HG02938 (cell line): ENCODE measurements around the gene RRP9.

ENCODE experiments used
- ATAC-seq: cut with Tn5 transposase; IDR thresholded peaks from one replicate; pipeline ENCODE4 v1.9.1; 2021; ENCODE audit warnings: mild to moderate bottlenecking, moderate library complexity; ENCODE audit not compliant: unreplicated experiment

Gene RRP9

GRCh38 chr3:51955893-51956770 lies 14.4 kb upstream of the RRP9 start:
- ATAC-seq = no peak

DNA sequence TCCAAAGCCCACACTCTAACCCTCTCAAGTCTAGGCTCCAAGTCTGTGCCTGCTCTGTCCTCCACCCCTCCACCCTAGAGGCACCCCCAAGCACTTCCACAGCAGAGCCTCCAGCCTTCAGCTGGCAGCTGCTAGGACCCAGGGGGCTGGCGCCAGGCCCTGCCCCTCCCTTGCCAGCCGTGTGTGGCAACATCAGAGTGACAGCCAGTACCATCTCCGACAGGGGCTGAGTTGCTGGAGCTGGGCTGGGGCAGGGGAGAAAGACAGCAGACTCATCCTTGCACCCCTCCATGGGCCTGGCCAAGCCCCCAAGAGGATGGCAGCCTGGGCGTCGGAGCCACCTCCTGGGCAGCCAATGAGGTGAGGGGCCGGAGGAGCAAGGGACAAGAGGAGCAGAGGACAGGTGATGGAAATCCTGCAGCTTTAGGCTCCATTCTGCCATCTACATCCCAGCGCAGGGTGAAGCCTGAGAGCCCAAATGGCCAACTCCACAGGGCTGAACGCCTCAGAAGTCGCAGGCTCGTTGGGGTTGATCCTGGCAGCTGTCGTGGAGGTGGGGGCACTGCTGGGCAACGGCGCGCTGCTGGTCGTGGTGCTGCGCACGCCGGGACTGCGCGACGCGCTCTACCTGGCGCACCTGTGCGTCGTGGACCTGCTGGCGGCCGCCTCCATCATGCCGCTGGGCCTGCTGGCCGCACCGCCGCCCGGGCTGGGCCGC lies 13.6 kb upstream of the RRP9 start, which contains the start of gene GPR62:
GPR62 (plus strand) TSS at position 207 of the 718 bp plus-strand sequence; CDS start at position 479, 272 bp downstream.
- ATAC-seq = no peak

- no peak for ATAC-seq
These were observed 13.0 kb upstream of the RRP9 start for GRCh38 chr3:51954713-51955112.

DNA sequence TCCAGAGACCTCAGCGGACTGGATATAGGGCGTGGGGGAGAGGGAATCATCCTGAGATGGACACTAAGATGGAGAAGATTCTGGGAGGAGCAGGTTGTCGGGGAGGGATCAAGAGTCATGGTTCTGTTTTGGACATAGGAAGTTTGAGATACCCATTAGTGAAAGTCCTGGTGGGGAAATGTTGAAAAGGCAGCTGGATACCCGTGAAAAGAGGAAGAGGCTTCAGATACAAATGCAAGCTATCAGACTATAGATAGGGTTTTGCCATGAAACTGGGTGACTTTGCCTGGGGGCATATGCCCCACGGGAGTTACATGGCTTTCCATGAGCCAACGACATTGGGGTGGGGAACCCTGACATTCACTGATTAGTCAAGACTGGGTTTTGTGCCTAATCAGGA lies 12.4 kb upstream of the RRP9 start:
- ATAC-seq = no peak

DNA sequence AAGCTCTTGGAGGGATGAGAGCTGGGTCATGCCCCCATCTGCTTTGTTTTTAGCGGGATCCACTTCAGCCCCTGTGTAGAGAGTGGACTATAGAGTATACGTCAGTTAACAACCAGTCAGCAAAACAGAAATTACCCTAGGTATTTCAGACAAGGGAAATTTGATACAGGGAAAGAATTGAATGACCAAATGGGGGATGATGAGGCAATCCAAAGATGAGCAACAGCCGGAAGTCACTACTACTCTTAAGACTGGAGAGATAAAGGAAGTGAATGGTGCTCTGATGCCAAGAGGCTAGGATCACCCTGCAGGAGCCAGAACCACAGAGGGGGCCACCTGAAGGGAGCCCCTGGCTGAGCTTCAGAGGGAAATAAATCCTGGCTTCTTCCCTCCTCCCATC lies 11.7 kb upstream of the RRP9 start:
- ATAC-seq = no peak

- ATAC-seq = no peak
These were observed 9.2 kb upstream of the RRP9 start for GRCh38 chr3:51950899-51951298.

- ATAC-seq = no peak
These were observed 7.4 kb upstream of the RRP9 start for GRCh38 chr3:51949121-51949520.

GRCh38 chr3:51948016-51948580 lies 6.4 kb upstream of the RRP9 start:
- no peak for ATAC-seq

GRCh38 chr3:51947215-51947900 lies 5.7 kb upstream of the RRP9 start:
- ATAC-seq = no peak

- ATAC-seq = no peak
These were observed 5.1 kb upstream of the RRP9 start for GRCh38 chr3:51946796-51947195.

- ATAC-seq = no peak
These were observed 4.4 kb upstream of the RRP9 start for GRCh38 chr3:51945926-51946705.

DNA sequence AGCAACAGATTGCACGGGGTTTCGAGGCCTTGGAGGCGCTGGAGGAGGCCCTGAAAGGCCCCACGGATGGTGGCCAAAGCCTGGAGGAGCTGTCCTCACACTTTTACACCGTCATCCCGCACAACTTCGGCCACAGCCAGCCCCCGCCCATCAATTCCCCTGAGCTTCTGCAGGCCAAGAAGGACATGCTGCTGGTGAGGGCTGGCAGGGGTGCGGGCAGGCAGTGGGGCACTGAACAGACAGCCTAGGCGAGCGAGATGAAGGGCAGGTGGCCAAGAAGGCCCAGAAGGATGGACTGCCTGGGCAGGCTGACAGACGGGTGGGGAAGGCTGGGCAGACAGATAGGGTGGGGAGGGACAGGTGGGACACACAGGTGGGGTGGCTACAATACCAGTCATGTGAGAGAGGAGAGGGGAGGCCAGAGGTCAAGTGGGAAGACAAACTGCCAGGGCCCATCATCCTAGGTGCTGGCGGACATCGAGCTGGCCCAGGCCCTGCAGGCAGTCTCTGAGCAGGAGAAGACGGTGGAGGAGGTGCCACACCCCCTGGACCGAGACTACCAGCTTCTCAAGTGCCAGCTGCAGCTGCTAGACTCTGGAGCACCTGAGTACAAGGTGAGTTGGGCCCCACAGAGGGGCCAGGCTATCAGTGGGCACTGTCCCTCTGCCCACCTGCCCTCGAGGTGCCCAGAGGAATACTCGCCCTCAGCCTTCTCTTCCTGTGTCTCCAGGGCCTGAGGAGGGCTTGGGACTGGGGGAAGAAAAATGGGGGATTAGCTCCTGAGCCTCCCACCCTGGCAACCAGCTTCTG lies 3.5 kb upstream of the RRP9 start:
- ATAC-seq = no peak

DNA sequence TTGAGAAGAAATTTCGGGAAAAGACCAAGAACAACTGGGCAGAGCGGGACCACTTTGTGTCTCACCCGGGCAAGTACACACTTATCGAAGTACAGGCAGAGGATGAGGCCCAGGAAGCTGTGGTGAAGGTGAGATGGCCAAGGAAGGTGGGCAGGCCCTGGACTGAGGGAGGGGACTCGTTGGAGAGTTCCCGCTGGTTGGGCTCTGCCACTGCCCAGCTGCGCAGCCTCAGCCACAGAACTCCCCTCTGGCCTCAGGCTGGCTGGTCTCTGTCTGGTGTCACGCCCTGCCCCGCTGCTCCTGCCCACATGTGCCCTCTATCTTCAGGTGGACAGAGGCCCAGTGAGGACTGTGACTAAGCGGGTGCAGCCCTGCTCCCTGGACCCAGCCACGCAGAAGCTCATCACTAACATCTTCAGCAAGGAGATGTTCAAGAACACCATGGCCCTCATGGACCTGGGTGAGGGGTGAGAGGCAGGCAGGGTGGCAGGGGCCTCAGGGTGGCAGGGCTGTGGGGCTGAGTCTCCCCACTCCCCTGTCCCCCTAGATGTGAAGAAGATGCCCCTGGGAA lies 2.8 kb upstream of the RRP9 start:
- ATAC-seq = no peak

GRCh38 chr3:51943451-51944391 lies 2.0 kb upstream of the RRP9 start:
- ATAC-seq = no peak

DNA sequence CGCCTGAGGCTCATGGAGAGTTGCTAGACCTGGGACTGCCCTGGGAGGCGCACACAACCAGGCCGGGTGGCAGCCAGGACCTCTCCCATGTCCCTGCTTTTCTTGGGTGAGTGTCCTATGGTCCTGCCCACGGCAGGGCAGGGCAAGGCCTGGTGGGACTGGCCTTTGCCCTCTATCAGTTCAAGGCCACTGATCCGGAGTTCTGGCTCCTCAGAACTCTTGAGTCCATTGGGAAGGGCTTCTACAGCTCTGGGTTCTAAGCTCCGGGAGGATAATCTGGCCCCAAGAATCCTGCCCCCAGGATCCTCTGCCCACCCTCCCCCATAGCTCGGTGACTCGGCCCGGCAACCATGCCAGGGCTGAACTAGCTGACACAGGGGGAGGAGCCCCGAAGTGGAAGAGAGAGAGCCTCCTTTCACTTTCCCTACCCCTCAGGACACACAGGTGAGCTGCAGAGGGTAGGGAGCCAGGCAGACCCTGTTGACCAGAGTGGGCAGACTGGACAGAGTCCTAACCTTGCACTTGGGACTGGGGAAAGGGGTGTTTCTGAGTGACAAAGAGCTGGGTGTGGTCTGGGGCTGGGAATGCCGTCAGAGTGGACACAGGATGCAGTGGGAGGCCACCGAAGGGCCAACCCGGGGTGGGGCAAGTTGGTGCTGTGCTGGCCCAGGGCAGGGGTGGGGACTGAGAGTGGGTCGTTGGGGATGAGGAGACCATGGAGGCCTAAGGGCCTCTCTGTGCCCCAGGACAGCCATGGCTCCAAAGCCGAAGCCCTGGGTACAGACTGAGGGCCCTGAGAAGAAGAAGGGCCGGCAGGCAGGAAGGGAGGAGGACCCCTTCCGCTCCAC lies 1.1 kb upstream of the RRP9 start:
- ATAC-seq = no peak

GRCh38 chr3:51941463-51941797 lies 274 bp downstream of the RRP9 start:
- no peak for ATAC-seq
